Skin epidermis (tissue), 12 donors: ENCODE data around the gene SLCO3A1.

Source experiments
- H3K27ac ChIP-seq, 21 experiments: fragments of 200-600 bp; sonication (generic) in 11 of 21; one replicate each; pipeline ENCODE4 v1.5.0; 2020; ENCODE audit warnings: mild to moderate bottlenecking in 3 of 21, inconsistent platforms in 2 of 21, moderate library complexity in 2 of 21
- H3K4me3 ChIP-seq, 7 experiments: fragments of 200-600 bp; sonication (generic) in 2 of 7; one replicate each; pipeline ENCODE4 v1.5.0; 2020; ENCODE audit warnings: inconsistent platforms in 2 of 7, mild to moderate bottlenecking in 2 of 7, moderate library complexity in 1 of 7

The SLCO3A1 gene

GRCh38 chr15:92073044-92073785 lies 219.7 kb downstream of the SLCO3A1 start:
- H3K27ac ChIP-seq = no peak overlapping the region

DNA sequence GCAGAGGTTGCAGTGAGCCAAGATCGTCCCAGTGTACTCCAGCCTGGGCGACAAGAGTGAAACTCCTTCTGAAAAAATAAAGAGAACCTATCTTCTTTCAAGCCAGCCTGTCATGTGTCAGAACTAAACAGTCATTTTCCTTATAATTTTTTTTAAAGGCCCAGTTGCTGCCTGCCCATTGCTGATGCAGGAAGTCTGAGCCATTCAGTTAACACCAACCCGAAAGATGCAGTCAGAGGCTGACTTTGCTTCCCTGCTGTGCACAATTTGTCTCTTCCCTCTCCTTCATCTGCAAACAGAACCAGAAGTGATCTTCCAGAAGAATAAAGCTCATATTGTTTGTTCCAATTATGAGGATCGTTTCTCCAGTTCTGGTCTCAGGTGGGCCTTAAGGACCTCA lies 220.6 kb downstream of the SLCO3A1 start:
- no peak overlapping the region for H3K4me3 ChIP-seq
- H3K27ac ChIP-seq = peak overlapping the region in 3 of 21 experiments; percentile 18 to 41 (median 26)

More at GRCh38 chr15:92073044-92073785, 219.7 kb downstream of the SLCO3A1 start:
- no peak overlapping the region for H3K4me3 ChIP-seq

- no peak overlapping the region for H3K4me3 ChIP-seq
- peak overlapping the region in 5 of 21 experiments; percentile 26 to 42 (median 40) for H3K27ac ChIP-seq
These were observed 221.1 kb downstream of the SLCO3A1 start for GRCh38 chr15:92074646-92075045.

- Histone ChIP-seq H3K27ac (peak overlapping the region in 6 of 21 experiments; percentile 5 to 41 (median 22)), H3K4me3 (no peak overlapping the region)
These were observed 222.3 kb downstream of the SLCO3A1 start for GRCh38 chr15:92075764-92076163.

DNA sequence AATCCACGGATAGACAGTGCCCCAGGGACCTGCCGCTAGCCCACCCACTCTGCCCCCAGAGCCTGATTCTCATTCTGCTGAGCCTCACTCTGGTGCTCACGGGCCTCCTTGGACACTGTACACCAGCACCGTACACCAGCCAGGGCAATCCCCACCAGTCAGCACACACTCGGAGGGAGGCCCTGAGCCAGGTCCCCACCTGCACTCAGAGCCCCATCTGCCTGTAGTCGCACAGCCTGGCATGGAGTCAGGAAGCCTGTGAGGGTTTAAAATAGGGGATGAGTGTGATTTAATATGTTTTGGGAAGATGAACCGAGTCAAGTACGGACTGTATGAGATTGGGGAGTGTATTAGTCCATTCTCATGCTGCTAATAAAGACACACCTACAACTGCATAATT lies 223.0 kb downstream of the SLCO3A1 start:
- peak overlapping the region in 5 of 21 experiments; percentile 10 to 41 (median 19) for H3K27ac ChIP-seq

DNA sequence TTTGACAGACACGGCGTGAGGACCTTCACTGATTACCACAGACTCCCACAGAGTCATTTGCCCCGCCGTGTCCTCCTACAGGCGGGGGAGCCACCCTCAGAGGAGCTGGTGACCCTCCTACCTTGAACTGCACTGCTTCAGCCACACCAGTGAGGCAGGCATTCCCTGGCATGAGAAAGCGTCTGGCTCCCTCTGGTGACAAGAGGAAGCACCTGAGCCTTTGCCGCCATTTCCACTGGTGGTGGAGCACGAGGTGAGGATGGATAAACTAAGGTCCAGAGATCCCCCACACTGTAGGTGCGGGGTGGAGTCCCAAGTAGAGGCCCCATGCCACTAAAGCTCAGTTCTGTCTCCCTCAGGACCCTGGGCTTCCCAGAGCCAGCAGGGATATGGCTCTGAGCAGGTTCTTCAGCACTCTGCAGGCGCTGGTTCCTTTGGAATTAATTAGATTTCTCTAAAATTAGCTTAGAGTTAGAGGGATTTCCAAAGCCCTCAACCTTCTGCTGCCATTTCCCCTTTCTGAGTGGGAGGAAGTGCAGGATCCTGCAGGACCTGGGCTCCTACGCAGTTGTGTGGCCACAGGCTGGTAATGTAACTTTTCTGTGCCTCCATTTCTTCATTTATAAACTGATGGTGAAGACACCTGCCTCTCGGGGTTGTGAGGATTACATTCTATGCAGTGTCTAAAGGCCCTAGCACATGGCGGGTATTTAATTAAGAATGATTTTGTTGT lies 224.0 kb downstream of the SLCO3A1 start:
- Histone ChIP-seq H3K4me3 (no peak overlapping the region), H3K27ac (peak overlapping the region in 1 of 21 experiments; percentile 41)

More for the DNA sequence above, 223.0 kb downstream of the SLCO3A1 start:
- no peak overlapping the region for H3K4me3 ChIP-seq

DNA sequence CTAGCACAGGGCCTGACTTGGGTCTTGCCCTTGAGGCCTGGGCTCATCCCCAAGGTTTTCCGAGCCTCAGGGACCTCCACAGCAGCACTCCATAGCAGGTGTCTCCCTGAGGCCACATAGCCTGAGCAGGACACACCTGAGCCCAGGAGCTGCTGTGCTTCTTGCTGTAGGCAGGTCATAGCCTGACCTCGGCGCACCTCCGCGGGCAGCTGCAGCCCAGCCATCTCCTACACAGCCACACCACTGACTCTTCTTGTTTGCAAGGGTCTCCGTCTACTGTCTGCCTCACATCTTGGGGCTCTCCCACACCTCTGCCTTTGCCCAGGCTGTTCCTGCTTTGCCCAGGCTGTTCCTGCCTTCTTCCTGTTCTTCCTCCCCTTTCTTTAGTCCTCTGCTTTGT lies 224.8 kb downstream of the SLCO3A1 start:
- H3K27ac ChIP-seq = no peak overlapping the region
- no peak overlapping the region for H3K4me3 ChIP-seq

DNA sequence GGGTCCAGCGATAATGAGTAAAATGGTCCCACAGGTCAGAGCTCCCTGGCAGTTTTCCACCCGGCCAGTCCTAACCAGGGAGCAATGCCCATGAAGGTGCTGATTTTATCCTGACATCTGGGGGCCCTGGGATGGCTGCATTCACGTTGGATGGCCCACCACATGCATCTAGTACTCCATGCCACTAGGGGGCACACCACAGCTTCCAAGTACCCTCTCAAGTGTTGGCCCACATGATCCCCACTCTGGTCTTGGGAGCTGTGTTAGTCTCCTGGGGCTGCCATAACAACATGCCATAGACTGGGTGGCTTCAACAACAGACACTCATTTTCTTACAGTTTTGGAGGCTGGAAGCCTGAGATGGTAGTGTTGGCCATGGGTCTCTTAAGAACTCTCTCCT lies 225.5 kb downstream of the SLCO3A1 start:
- no peak overlapping the region for H3K27ac ChIP-seq
- H3K4me3 ChIP-seq = no peak overlapping the region

DNA sequence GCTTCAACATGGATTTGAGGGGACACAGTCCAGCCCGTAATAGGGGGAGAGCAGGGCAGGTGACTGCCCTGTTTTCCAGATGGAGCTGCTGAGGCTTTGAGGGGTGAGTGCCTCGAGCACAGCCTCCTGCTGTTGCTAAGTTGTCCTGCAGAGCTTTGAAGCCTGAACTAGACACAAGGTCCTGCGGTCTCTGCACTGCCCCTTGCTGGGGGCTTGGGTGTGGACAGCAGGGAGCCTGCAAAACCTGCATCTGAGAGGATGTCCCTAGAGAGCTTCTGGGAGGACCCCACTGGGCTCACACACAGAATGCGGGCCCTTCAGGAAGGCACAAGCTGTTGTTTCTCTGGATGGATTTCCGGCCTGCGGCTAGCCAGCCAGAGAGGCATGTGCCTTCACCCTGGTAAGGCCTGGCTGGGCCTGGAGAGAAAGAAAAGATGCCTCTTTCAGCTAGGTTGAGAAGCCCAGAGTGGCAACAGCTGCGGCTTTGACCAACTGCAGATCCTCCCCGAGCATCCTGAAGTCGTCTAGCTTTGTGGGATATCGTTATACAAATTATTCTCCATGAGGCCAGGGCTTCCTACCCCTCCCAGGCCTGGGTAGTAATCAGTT lies 226.2 kb downstream of the SLCO3A1 start:
- no peak overlapping the region for H3K4me3 ChIP-seq
- H3K27ac ChIP-seq = no peak overlapping the region

DNA sequence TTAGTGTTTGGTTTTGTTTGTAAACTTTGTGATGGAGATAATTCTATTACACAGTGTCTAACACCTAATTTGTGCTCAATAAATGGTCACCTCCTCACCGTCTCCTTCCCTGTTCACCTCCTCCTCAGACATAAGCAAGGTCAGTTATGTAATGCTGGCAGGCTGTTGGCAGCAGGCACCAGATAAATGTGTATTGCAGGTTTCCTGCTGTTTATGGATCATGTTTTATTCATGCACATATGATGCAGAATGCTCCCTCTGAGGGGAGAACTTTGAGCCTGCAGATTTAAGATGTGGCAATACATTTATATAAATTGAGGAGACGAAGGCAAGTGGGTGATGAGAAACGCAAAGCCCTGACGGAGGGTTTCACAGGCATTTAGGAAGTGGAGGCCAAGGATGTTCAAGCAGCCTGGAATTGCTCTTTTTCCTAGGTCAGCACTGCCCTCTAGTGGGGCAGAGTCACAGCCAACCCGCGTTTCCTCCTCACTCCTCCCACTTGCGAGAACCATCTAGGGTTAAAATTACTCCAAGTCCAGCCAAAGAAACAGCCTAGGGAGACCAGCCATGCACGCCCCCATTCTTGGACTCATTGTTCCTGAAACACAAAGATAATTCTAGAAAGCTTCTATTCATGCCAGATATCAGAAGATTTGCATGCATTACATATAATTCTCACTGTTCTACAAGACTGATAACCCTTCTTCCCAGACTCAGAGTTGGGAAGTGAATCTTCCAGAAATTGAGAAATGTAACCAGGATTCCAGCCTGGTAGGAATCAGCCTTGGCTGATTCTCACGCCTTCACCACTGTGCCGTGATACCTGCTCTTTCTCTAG lies 228.7 kb downstream of the SLCO3A1 start:
- H3K4me3 ChIP-seq = no peak overlapping the region

DNA sequence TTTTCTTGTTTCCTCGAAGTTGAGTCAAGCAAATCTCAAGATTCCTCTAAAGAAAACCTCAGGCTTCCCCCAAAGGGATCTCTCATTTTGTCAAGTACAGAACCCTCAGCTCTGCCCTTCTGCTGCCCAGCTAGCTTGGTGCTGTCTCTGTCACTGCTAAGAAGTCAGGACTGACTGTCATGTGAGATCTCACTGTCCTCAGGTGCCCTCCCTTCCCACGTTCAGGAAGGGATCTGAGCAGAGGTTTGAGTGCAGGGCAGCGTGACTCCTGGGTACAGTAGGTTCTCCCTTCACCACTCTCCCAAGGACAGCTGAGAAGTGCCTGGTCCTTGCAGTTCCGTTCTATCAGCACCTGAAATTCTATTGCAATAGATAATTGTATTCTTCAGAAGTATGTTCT lies 229.7 kb downstream of the SLCO3A1 start:
- no peak overlapping the region for H3K27ac ChIP-seq
- no peak overlapping the region for H3K4me3 ChIP-seq

More for the DNA sequence above, 228.7 kb downstream of the SLCO3A1 start:
- H3K27ac ChIP-seq = no peak overlapping the region

GRCh38 chr15:92087211-92087610 lies 233.7 kb downstream of the SLCO3A1 start:
- Histone ChIP-seq H3K27ac (no peak overlapping the region), H3K4me3 (no peak overlapping the region)

GRCh38 chr15:92091155-92091734 lies 237.7 kb downstream of the SLCO3A1 start:
- H3K27ac ChIP-seq = no peak overlapping the region
- no peak overlapping the region for H3K4me3 ChIP-seq

DNA sequence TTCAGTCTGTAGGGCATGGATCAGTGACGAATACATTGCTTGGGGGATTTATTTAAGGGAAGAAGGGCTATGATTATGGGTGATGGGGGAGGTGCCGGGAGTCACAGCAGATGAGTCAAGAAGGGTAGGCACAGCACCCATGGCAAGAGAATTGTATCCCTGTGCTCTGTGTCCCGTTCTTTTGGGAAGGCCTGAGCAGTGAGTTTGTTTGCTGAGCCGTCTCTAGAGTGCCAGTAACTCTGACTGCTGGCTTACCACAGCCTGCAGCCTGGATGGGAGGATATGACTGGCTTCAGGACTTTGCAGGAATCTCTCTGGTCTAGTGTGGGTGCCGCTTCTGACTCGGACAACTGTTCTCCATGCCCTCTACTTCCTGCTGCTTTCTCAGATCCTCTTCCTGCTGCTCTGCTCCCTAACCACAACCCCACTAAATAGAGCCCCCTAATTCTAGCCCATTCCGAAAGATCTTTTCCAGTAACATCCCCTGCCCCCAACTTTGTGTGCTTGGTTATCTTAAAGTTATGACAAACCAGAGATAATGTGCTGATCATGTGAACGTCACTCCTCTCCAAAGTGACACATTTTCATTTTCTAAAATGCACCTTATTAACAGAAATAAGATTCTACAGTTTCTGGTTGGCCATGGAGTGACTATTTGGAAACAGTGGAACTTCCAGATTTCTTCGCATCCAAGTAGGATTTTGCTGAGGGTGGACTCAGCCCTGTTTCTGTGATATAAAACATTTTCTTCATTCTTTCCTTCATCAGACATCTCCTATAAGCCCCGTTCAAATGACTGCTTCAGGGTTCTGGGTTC lies 239.0 kb downstream of the SLCO3A1 start:
- no peak overlapping the region for H3K27ac ChIP-seq
- no peak overlapping the region for H3K4me3 ChIP-seq

- Histone ChIP-seq H3K4me3 (no peak overlapping the region), H3K27ac (peak overlapping the region in 12 of 21 experiments; percentile 9 to 74 (median 39))
These were observed 242.2 kb downstream of the SLCO3A1 start for GRCh38 chr15:92095693-92096092.

- no peak overlapping the region for H3K4me3 ChIP-seq
- H3K27ac ChIP-seq = no peak overlapping the region
These were observed 244.1 kb downstream of the SLCO3A1 start for GRCh38 chr15:92097474-92098178.

DNA sequence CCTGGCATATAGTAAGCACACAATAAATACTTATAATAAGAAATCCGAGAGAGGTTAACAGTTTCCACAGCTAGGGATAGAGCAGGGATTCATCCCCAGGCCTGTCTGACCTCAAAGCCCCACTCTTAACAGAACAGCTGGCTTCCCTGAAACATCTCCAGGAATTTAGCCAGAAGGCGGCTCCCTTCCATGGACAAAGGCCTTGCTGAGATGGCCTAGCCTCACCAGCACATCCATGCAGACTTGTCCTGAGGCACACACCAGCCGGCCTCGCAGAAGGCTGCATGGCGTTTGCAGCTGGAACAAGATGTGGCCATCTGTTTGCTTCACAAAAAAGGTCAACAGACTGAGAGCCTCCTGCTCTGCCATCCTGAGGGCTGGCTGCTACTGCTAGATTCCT lies 245.4 kb downstream of the SLCO3A1 start:
- no peak overlapping the region for H3K27ac ChIP-seq
- H3K4me3 ChIP-seq = no peak overlapping the region

- Histone ChIP-seq H3K4me3 (no peak overlapping the region), H3K27ac (no peak overlapping the region)
These were observed 246.8 kb downstream of the SLCO3A1 start for GRCh38 chr15:92100301-92100700.
